PC-9 (cell line): ENCODE results near the gene ABHD16A.

Experiments used
- CTCF ChIP-seq: fragments of 200-600 bp; sonication (generic); conservative IDR thresholded peaks from 2 replicates; pipeline ENCODE4 v1.6.1; 2017; ENCODE audit warnings: mixed run types, antibody characterized with exemption, mild to moderate bottlenecking, moderate library complexity
- EZH2 ChIP-seq: fragments of 200-600 bp; sonication (generic); IDR thresholded peaks from 2 replicates; pipeline ENCODE4 v1.8.0; 2017; ENCODE audit warnings: antibody characterized with exemption, low read depth

GRCh38 chr6:31720196-31720770 lies 17.2 kb upstream of the ABHD16A start:
- TF ChIP-seq CTCF (no peak), EZH2 (no peak)
